Omental fat pad (tissue), 4 donors: ENCODE results near the gene EPHB4. TPM values are rescaled to one million over a fixed set of nuclear protein-coding genes. Genes with fewer than 3 reads are reported as not detected.

Experiments
- ATAC-seq: fragments of 150-250 bp; one replicate; pipeline ENCODE4 v1.9.1; 2016; ENCODE audit warnings: mild to moderate bottlenecking, moderate library complexity; ENCODE audit not compliant: low FRiP score
- DNase-seq: peaks from one replicate; pipeline ENCODE4 v3.0.0-alpha.2; 2019; ENCODE audit warnings: low spot score
- CTCF ChIP-seq, 3 donors: fragments of 450-650 bp; IDR thresholded peaks; one replicate each; pipeline ENCODE4 v1.5.1; 2016 to 2017; ENCODE audit warnings: antibody characterized with exemption in 3 of 3, mild to moderate bottlenecking in 3 of 3, moderate library complexity in 2 of 3
- total RNA-seq, 4 donors: library from RNA; depleted of rRNA; stranded (reverse); fragments of >200 nt; gene quantifications; one replicate each; pipeline ENCODE4 v1.1.0, GENCODE V29; 2016

The EPHB4 gene
- total RNA-seq, 4 donors from 2014 or later, result 24.3 to 73.5 (median 37.4) TPM

DNA sequence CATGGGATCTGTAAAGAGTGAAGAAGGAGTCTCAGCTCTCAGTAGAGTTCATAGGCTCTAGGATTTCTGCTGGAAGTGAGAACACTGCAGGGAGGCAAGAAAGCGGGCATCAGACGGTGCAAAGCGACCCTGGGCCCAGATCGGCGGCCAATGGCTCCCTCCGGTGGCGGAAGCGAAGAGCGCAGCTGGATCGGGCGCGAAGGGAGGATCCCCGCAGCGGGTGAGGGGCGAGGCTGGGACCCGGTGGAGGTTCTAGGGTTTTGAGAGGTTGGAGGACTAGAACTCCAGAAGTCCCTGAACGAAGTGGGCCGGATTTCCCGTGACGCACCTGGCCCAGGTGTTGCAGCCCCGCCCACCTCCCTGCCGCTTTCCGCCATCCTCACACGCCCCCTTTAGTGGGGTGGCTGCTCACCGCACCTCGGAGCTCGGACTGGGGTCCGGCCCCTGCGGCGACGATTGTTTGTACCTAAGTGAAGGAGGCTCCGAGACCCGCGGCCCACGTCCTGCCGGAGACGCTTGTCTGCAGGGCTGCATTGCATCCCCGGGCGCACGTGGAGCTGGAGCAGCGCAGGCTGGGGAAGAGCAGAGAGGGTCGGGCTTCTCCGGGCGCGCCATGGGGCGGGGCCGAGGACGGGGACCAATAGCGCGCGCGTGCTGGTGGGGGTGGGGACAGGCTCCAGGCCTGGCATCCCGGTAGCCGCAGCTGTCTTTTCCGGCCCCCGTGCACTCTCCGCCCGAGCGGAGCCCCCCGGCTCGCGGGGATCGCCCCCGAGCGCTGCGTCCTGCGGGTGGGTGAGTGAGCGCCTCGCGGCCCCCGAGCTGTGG is 24.9 kb upstream of the EPHB4 start, which contains the start of gene SLC12A9:
Gene SLC12A9, plus strand, starts transcription at position 666 of the 825 bp plus-strand sequence. CDS start 1,485 bp downstream, outside the sequence.
- peak; percentile 96 for ATAC-seq
- TF ChIP-seq CTCF (IDR thresholded peaks at IDR 0.05), result peak in 2 of 3 donors; percentile 20 to 81
- DNase-seq, result peak; percentile 69

DNA sequence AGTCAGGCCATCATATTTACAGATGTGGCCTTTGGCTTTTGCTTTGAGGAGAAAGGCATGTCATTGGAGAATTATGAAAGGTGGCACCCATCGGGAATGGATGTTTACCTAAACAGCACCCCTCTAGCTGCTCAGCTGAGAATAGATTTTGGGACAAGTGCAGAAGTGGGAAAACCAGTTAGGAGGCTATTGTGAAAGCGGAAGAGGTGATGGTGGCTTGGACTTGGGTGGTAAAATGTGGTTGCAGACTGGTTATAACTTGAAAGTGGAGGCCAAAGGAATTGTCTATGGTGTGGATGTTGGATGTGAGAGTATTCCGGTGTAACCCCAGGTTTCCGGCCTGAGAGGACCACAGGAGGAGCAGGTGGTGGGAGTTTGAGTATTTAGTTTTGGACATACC is 20.0 kb upstream of the EPHB4 start:
- TF ChIP-seq CTCF (IDR thresholded peaks at IDR 0.05), result no peak
- no peak for DNase-seq
- no peak for ATAC-seq

DNA sequence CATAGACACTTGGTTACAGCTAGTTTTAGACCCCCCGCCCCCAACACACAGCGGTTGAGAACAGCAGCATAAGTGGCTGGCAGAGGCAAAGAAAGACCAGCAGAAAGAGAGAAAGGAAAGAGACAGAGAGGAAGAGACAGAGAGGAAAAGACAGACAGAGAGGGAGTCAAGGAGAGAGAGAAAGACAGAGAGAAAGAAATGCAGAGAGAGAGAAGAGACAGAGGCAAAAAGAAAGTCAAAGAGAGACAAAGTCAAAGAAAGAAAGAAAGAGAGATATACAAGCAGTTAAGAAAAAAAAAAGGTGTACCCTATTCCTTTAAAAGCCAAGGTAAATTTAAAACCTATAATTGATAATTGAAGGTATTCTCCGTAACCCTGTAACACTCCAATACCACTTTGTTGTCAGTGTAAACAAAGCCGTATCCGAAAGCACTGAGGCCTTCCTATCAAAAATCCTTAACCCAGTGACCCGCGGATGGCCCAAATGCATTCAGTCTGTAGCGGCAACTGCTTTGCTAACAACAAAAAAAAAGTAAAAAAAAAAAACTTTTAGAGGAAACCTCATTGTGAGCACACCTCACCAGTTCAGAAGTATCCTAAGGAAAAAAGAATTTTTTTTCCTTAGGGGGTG is 13.3 kb upstream of the EPHB4 start:
- DNase-seq (no peak), ATAC-seq (no peak)
- TF ChIP-seq CTCF (IDR thresholded peaks at IDR 0.05), result no peak

DNA sequence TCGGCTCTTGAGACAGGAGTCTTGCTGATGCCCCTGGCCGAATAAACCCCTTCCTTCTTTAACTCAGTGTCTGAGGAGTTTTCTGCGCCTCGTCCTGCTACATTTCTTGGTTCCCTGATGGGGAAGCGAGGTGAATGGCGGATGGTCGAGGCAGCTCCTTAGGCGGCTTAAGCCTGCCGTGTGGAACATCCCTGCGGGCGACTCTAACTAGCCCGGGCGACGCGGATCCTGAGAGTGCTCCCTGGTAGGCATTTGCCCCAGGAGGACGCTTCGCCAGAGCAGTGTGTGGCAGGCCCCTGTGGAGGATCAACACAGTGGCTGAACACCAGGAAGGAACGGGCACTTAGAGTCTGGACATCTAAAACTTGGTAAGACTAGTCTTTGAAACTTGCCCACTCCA is 12.0 kb upstream of the EPHB4 start:
- ATAC-seq, result no peak
- DNase-seq, result no peak
- TF ChIP-seq CTCF (IDR thresholded peaks at IDR 0.05), result no peak

DNA sequence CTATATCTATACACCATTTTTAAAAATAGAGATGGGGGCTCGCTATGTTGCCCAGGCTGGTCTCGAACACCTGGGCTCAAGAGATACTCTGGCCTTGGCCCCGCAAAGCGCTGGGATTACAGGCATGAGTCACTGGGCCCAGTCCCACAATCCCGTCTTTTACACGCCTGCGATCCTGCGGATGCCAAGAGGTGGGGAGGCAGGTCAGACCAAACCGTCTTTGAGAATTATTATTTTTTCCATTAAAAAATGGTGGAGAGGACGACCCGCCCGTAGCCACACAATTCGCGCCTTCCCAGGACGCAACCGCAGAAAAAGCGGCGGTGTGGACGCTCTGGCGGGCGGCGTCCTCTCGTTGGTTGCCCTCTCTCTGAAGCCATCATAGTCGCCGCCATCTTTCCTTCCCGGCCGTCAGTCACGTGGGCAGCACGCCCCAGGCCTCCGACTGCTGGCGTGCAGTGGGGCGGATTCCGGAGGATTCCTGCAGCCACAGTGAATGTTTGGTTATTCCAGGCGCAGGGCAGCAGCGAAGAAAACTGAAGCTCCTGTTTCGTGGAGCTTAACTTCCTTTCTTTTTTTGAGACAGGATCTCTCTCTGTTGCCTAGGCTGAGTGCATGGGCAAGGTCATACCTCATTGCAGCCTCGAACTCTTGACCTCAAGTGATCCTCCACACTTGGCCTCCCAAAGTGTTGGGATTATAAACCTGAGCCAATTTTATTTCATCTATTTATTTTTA is 9.9 kb upstream of the EPHB4 start:
- ATAC-seq, result peak; percentile 91
- DNase-seq, result peak; percentile 70
- TF ChIP-seq CTCF (IDR thresholded peaks at IDR 0.05), result no peak

DNA sequence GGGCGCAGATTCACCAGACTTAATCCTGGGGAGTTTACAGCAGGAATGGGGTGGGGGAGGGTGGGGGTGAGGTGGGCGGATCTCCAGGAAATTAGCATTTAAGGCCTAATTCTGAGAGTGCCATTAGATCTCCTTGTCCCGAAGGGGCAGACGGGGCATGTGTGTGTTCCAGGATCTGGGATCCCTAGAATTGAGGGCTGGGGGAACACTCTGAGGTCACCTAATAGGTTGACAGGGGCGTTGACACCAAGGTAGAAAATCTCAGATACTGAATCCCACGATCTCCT is 9.4 kb upstream of the EPHB4 start:
- no peak for TF ChIP-seq CTCF (IDR thresholded peaks at IDR 0.05)
- DNase-seq, result no peak
- ATAC-seq, result no peak
